T follicular helper cell (primary cell): ENCODE data around the gene RAB13.
"Not testable (repeated sequence)": the region's sequence is repeated elsewhere in the genome, so short reads cannot be mapped to it uniquely, and the experiment has no call there.

Experiments used
- DNase-seq: peaks from one replicate; pipeline ENCODE4 v3.0.0-alpha.2; 2020; ENCODE audit warnings: low read depth
- total RNA-seq, 2 experiments: gene quantifications; one replicate each; lab custom pipeline; 2026; lab: John Stamatoyannopoulos, UW

The RAB13 gene
- 0 to 0.04 reads per million in 2 experiments for total RNA-seq

GRCh38 chr1:153985941-153986761, at the start of gene RAB13:
Gene RAB13, minus strand, starts transcription at chr1:153986339. Its CDS starts 103 bp downstream, at chr1:153986236.
- no peak for DNase-seq

GRCh38 chr1:154033697-154034096, 47.6 kb upstream of the RAB13 start:
- DNase-seq, result not testable (repeated sequence)

GRCh38 chr1:154019940-154020339, 33.8 kb upstream of the RAB13 start:
- DNase-seq, result no peak

GRCh38 chr1:154019269-154019668, 33.1 kb upstream of the RAB13 start:
- DNase-seq, result no peak

- no peak for DNase-seq
These were observed 28.2 kb upstream of the RAB13 start for GRCh38 chr1:154014154-154014907.

- not testable (repeated sequence) for DNase-seq
These were observed 26.4 kb upstream of the RAB13 start for GRCh38 chr1:154012543-154012942.

DNA sequence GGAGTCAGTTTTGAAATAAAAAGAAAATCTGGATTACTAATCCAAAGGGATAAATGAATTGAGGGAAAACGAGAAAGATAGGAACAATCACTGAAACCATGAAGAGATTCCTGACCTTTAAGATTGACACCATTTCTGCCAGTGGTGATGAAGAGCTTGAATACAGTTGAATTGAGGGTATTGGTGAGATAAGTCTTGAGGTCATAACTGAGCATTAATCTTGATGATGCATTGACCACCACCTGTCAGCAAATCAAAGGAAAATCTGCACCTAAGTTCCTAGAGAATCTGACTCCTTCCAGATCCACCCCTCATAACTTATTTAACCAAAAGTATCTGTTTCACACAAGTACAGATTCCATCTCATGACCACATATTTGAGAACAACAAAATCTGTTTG, 26.0 kb upstream of the RAB13 start:
- DNase-seq, result no peak

DNA sequence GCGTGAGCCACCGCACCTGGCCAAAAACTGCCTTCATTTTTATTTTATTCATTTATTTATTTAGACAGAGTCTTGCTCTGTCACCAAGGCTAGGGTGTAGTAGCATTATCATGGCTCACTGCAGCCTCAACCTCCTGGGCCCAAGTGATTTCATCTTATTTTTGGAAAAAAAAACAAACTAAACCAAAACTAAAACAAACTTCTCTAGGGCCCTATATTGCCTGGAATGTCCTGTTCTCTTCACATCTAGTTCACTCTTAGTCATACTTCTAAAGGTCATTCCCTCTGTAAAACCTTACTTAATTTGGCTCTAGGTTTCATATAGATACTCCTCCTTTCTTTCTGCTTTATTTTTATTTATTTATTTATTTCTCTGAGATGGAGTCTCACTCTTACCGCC, 20.0 kb upstream of the RAB13 start:
- no peak for DNase-seq

- no peak for DNase-seq
These were observed 14.3 kb upstream of the RAB13 start for GRCh38 chr1:154000420-154000819.

GRCh38 chr1:153996882-153997281, 10.7 kb upstream of the RAB13 start:
- not testable (repeated sequence) for DNase-seq

DNA sequence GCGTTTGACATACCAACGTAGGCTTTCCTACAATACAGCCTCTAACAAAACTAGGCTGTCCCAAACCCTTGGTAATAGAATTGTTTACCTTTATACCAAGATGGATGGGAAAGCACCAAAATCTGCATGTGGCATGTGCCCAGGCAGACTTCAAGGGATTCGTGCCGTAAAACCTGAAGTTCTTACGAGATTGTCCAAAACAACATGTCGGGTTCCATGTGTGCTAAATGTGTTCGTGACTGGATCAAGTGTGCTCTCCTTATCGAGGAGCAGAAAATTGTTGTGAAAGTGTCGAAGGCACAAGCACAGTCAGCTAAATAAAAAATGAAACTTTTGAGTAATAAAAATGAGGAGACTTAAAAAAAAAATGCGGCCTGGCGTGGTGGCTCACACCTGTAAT, 9.5 kb upstream of the RAB13 start:
- no peak for DNase-seq

GRCh38 chr1:153995202-153995601, 9.1 kb upstream of the RAB13 start:
- no peak for DNase-seq

DNA sequence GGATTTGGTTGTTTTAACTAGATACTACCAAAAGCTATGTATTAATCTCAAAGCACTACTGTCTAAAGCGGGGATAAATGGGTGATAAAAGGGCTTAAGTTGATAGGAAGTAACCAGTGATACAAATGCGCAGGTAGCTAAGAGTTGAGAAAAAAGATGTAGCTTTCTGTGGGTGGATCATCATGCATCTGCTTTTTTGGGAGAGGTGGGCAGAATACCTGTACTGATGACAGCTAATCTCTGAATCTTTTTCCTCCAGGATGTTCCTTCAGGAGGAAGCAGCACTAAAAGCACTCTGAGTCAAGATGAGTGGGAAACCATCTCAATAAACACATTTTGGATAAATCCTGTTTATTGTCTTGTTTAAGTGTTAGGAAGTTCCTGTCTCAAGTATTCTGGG, 5.7 kb upstream of the RAB13 start:
- no peak for DNase-seq

DNA sequence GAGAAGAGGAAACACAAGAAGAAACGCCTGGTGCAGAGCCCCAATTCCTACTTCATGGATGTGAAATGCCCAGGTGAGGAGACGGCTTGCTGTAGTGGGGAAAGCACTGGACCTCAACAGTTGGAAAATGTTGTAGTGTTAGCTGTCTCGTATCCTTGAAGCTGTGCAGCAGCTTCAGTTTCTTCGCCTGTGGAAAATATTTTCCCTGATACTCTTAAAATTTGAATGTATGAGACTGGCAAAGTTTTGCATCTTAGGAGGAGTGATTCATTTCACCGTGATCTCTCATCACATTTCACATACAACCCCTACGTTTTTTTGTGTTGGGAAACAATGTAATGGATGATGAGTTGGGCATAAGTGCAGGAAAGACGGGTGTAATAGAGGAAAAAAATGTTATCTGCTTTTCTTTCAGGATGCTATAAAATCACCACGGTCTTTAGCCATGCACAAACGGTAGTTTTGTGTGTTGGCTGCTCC, 5.1 kb upstream of the RAB13 start:
- DNase-seq, result no peak

DNA sequence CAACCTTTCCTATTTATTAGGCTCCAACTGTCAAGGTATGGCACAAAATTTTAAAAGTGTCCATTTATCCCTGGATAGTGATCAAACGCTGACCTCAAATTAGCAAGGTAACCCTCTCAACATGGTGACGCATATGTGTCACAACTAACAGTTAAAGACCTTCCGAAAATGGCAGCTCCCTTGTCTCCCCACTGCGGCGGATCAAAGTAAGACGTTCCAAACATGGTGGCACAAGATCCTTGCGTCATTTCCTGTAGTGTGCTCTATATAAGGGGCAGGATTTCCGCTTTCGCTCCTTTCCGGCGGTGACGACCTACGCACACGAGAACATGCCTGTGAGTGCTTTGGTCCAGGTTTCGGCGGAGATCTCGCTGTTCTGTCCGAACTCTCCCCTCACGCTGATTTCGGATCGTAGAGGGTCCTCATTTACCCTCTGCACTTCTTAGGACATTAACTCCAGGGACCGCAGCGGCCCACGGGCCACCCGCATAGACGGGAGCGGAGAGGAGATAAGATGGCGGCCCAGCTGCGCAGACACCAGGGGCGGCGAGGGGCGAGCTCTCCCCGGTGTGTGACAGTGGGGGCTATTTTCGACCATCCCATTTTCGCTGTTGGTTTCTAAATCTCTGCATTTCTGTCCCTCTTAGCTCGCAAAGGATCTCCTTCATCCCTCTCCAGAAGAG, 4.5 kb upstream of the RAB13 start, which contains the start of gene RPS27:
RPS27 (plus strand) TSS at position 295 of the 683 bp plus-strand sequence; CDS start at position 330, 35 bp downstream.
- peak; percentile 84 for DNase-seq

- DNase-seq, result no peak
These were observed 1.5 kb upstream of the RAB13 start for GRCh38 chr1:153987621-153988020.

GRCh38 chr1:153985341-153985912, 712 bp downstream of the RAB13 start:
- no peak for DNase-seq

DNA sequence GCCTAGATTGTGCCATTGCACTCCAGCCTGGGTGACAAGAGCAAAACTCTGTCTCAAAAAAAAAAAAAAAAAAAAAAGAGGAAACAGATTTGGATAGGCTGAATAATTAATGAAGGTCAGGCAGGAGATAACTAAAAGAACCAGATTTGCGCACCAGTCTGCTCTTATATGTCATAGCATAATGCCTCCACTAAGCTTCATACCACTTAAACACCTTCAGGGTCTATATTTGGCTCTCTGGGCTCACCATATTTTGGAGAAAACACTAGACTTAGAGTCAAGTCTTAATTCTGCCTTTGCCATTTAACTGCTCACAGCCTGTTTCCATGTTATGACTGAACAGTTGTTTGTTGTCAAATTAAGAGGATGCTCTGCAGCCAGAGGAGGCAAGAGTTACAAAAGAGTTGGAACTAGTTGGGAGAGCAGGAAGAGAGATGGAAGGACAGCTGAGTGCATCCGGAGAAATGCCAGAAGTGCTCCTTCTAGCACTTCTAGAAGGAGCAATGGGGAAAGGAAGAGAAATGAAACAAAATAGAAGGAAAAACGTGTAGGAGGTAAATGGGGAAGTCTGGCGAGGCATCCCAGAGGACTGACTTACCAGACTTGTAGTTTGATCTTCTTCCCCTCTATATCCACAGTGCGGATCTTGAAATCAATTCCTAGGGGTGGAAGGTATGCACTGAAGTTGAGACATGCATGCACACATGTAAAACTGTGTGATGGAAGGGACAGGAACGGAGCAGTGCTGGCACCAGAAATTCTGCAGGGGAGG, 1.8 kb downstream of the RAB13 start:
- DNase-seq, result no peak

GRCh38 chr1:153981735-153982134, 4.4 kb downstream of the RAB13 start:
- not testable (repeated sequence) for DNase-seq

DNA sequence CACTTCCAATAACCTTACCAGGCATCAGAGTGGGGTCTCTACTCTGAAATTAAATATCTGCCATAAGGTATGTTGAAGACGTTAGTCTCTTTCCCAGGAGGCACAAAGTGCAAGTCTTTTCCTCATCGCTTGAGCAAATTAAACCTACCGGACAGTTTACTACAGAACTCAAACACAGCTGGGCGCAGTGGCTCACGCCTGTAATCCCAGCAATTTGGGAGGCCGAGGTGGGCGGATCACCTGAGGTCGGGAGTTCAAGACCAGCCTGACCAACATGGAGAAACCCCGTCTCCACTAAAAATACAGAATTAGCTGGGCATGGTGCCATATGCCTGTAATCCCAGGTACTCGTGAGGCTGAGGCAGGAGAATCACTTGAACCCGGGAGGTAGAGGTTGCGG, 7.0 kb downstream of the RAB13 start:
- DNase-seq, result not testable (repeated sequence)

DNA sequence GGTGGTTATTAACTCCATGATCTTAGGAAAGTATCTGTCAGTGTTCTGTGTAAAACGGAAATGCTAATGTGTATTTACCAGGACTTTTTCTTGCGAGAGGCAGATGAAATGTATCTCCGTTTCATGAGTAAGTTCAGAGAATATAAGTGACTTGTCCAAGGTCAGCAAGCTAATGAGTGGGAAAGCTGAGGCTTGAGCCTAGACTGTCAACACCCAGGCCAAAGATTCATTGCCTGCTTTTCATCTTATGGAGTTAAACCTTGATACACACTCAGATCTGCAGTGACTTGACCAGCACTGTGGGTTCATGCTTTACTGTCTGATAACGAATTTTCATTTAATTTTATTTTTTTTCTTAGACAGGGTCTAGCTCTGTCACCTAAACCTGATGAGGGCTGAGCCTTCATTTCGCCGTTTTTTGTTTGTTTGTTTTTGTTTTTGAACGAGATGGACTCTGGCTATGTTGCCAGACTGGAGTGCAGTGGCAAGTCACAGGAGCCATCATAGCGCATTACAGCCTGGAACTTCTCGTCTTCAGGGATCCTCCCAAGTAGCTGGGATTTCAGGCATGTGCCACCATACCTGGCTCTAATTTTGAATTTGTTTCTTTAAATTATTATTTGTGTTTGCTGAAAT, 7.7 kb downstream of the RAB13 start:
- DNase-seq, result no peak
